GM23338 (cell line): Measurements from ENCODE around the gene VEZT. TPM values are rescaled to one million over a fixed set of nuclear protein-coding genes. Genes with fewer than 3 reads are reported as not detected.

Experiments
- ATAC-seq: fragments of 200-7000 bp; cut with Tn5 transposase; 3 replicates; pipeline ENCODE4 v1.9.1; 2020
- DNase-seq: peaks from one replicate; pipeline ENCODE4 v3.0.0-alpha.2; 2015; ENCODE audit warnings: low spot score
- H2AFZ ChIP-seq: fragments of 200-600 bp; sonication (generic); 2 replicates; pipeline ENCODE4 v1.8.0; 2016; ENCODE audit warnings: antibody characterized with exemption, mild to moderate bottlenecking, moderate library complexity
- H3F3A ChIP-seq: fragments of 200-600 bp; sonication (generic); replicated peaks from 2 replicates; pipeline ENCODE4 v1.8.0; 2017; ENCODE audit warnings: antibody characterized with exemption, mixed run types, low read depth
- H3K27ac ChIP-seq: fragments of 200-600 bp; sonication (generic); 2 replicates; pipeline ENCODE4 v1.6.1; 2016; ENCODE audit warnings: low read depth
- H3K27me3 ChIP-seq: fragments of 200-600 bp; sonication (generic); 2 replicates; pipeline ENCODE4 v1.8.0; 2016; ENCODE audit warnings: mild to moderate bottlenecking, mixed run types, moderate library complexity; ENCODE audit not compliant: insufficient read depth
- H3K36me3 ChIP-seq: fragments of 200-600 bp; sonication (generic); 2 replicates; pipeline ENCODE4 v1.8.0; 2016; ENCODE audit warnings: mild to moderate bottlenecking; ENCODE audit not compliant: insufficient read depth
- H3K4me1 ChIP-seq: fragments of 200-600 bp; sonication (generic); 2 replicates; pipeline ENCODE4 v1.8.0; 2016; ENCODE audit warnings: mild to moderate bottlenecking, moderate library complexity; ENCODE audit not compliant: insufficient read depth
- H3K4me2 ChIP-seq: fragments of 200-600 bp; sonication (generic); 2 replicates; pipeline ENCODE4 v1.7.1; 2017; ENCODE audit warnings: mixed run types
- H3K4me3 ChIP-seq: fragments of 200-600 bp; sonication (generic); 2 replicates; pipeline ENCODE4 v1.6.1; 2016; ENCODE audit warnings: mixed run types
- H3K79me2 ChIP-seq: fragments of 200-600 bp; sonication (generic); replicated peaks from 2 replicates; pipeline ENCODE4 v1.8.0; 2017; ENCODE audit warnings: mild to moderate bottlenecking; ENCODE audit not compliant: insufficient read depth
- H3K9me2 ChIP-seq: fragments of 200-600 bp; sonication (generic); 2 replicates; pipeline ENCODE4 v1.8.0; 2017; ENCODE audit not compliant: insufficient read depth
- H4K20me1 ChIP-seq: fragments of 200-600 bp; sonication (generic); replicated peaks from 2 replicates; pipeline ENCODE4 v1.8.0; 2017; ENCODE audit warnings: mild to moderate bottlenecking; ENCODE audit not compliant: insufficient read depth
- H3K27ac Mint-ChIP-seq: 2 replicates; pipeline ENCODE4 v1.8.0; 2020; ENCODE audit warnings: inconsistent platforms, mild to moderate bottlenecking, moderate library complexity, mixed read lengths
- H3K27me3 Mint-ChIP-seq: 3 replicates; pipeline ENCODE4 v1.8.0; 2022; ENCODE audit warnings: low read depth, mild to moderate bottlenecking, moderate library complexity, mixed read lengths, inconsistent platforms; ENCODE audit not compliant: insufficient read depth, poor library complexity
- H3K36me3 Mint-ChIP-seq: 3 replicates; pipeline ENCODE4 v1.8.0; 2021; ENCODE audit warnings: low read depth, mild to moderate bottlenecking, inconsistent platforms, moderate library complexity, mixed read lengths
- H3K4me1 Mint-ChIP-seq: 3 replicates; pipeline ENCODE4 v1.8.0; 2020; ENCODE audit warnings: mild to moderate bottlenecking, inconsistent platforms, mixed read lengths
- H3K4me3 Mint-ChIP-seq: 3 replicates; pipeline ENCODE4 v1.8.0; 2021; ENCODE audit warnings: moderate library complexity, mild to moderate bottlenecking, inconsistent platforms, mixed read lengths
- H3K9me3 Mint-ChIP-seq: 3 replicates; pipeline ENCODE4 v1.8.0; 2020; ENCODE audit warnings: moderate library complexity, mild to moderate bottlenecking, inconsistent platforms, mixed read lengths
- JUNB ChIP-seq: IDR thresholded peaks from one replicate; pipeline ENCODE4 v1.6.1; 2016; ENCODE audit warnings: antibody characterized with exemption; ENCODE audit not compliant: unreplicated experiment
- NANOG ChIP-seq: IDR thresholded peaks from 2 replicates; pipeline ENCODE4 v1.6.1; 2016; ENCODE audit warnings: antibody characterized with exemption, borderline replicate concordance
- POLR2AphosphoS5 ChIP-seq: IDR thresholded peaks from 2 replicates; pipeline ENCODE4 v1.6.1; 2016; ENCODE audit warnings: antibody characterized with exemption, low read depth
- STAT1 ChIP-seq: IDR thresholded peaks from one replicate; pipeline ENCODE4 v1.6.1; 2016; ENCODE audit warnings: antibody characterized with exemption; ENCODE audit not compliant: unreplicated experiment
- ZNF114 ChIP-seq: fragments of 250-450 bp; sonication (Bioruptor Pico); IDR thresholded peaks from 2 replicates; pipeline ENCODE4 v1.5.0; 2020; ENCODE audit warnings: mild to moderate bottlenecking, moderate library complexity
- ZNF331 ChIP-seq: fragments of 250-450 bp; sonication (Bioruptor Pico); IDR thresholded peaks from 2 replicates; pipeline ENCODE4 v1.5.0; 2020; ENCODE audit warnings: low read depth, mild to moderate bottlenecking, moderate library complexity
- polyA plus RNA-seq: library from polyadenylated mRNA; unstranded; fragments of >200 nt; fragmentation: Nextera tagmentation; extraction: Ambion mirVana; gene quantifications from 2 replicates; pipeline ENCODE4 v1.2.1, GENCODE V29; 2016
- total RNA-seq: library from RNA; depleted of rRNA; stranded (reverse); fragments of >200 nt; shearing (Covaris generic); gene quantifications from 2 replicates; pipeline ENCODE4 v1.2.3, GENCODE V29; 2014
- TF ChIP-seq, protein P1 (sequence below): fragments of 250-450 bp; sonication (Bioruptor Pico); IDR thresholded peaks from 2 replicates; pipeline ENCODE4 v1.5.0; 2020; ENCODE audit warnings: mild to moderate bottlenecking, moderate library complexity

The VEZT gene
- total and polyA plus RNA-seq, 2 experiments from 2014 or later = 34.2 to 51.5 TPM

GRCh38 chr12:95182868-95183415 is 34.7 kb upstream of the VEZT start:
- H3K79me2 ChIP-seq = peaks cover 76% of the 10 kb centered on the region
- H3K9me2 ChIP-seq = no peaks in the 10 kb centered on the region
- TF ChIP-seq JUNB = no peak
- TF ChIP-seq, protein P1, sequence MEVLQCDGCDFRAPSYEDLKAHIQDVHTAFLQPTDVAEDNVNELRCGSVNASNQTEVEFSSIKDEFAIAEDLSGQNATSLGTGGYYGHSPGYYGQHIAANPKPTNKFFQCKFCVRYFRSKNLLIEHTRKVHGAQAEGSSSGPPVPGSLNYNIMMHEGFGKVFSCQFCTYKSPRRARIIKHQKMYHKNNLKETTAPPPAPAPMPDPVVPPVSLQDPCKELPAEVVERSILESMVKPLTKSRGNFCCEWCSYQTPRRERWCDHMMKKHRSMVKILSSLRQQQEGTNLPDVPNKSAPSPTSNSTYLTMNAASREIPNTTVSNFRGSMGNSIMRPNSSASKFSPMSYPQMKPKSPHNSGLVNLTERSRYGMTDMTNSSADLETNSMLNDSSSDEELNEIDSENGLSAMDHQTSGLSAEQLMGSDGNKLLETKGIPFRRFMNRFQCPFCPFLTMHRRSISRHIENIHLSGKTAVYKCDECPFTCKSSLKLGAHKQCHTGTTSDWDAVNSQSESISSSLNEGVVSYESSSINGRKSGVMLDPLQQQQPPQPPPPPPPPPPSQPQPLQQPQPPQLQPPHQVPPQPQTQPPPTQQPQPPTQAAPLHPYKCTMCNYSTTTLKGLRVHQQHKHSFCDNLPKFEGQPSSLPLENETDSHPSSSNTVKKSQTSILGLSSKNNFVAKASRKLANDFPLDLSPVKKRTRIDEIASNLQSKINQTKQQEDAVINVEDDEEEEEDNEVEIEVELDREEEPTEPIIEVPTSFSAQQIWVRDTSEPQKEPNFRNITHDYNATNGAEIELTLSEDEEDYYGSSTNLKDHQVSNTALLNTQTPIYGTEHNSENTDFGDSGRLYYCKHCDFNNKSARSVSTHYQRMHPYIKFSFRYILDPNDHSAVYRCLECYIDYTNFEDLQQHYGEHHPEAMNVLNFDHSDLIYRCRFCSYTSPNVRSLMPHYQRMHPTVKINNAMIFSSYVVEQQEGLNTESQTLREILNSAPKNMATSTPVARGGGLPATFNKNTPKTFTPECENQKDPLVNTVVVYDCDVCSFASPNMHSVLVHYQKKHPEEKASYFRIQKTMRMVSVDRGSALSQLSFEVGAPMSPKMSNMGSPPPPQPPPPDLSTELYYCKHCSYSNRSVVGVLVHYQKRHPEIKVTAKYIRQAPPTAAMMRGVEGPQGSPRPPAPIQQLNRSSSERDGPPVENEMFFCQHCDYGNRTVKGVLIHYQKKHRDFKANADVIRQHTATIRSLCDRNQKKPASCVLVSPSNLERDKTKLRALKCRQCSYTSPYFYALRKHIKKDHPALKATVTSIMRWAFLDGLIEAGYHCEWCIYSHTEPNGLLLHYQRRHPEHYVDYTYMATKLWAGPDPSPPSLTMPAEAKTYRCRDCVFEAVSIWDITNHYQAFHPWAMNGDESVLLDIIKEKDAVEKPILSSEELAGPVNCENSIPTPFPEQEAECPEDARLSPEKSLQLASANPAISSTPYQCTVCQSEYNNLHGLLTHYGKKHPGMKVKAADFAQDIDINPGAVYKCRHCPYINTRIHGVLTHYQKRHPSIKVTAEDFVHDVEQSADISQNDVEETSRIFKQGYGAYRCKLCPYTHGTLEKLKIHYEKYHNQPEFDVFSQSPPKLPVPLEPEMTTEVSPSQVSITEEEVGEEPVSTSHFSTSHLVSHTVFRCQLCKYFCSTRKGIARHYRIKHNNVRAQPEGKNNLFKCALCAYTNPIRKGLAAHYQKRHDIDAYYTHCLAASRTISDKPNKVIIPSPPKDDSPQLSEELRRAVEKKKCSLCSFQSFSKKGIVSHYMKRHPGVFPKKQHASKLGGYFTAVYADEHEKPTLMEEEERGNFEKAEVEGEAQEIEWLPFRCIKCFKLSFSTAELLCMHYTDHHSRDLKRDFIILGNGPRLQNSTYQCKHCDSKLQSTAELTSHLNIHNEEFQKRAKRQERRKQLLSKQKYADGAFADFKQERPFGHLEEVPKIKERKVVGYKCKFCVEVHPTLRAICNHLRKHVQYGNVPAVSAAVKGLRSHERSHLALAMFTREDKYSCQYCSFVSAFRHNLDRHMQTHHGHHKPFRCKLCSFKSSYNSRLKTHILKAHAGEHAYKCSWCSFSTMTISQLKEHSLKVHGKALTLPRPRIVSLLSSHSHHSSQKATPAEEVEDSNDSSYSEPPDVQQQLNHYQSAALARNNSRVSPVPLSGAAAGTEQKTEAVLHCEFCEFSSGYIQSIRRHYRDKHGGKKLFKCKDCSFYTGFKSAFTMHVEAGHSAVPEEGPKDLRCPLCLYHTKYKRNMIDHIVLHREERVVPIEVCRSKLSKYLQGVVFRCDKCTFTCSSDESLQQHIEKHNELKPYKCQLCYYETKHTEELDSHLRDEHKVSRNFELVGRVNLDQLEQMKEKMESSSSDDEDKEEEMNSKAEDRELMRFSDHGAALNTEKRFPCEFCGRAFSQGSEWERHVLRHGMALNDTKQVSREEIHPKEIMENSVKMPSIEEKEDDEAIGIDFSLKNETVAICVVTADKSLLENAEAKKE (CRISPR knock-in tag) = no peak
- TF ChIP-seq STAT1 = no peak
- TF ChIP-seq NANOG = no peak
- Mint-ChIP-seq H3K27me3 (peaks cover 2% of the 10 kb centered on the region), H3K36me3 (peaks cover 11% of the 10 kb centered on the region; the same call in 2 of the 3 replicates), H3K9me3 (no peaks in the 10 kb centered on the region), H3K4me1 (peaks cover 14% of the 10 kb centered on the region), H3K27ac (peak overlapping the region; percentile 97), H3K4me3 (no peak overlapping the region)
- H3K4me3 ChIP-seq = no peak overlapping the region
- DNase-seq (no peak), ATAC-seq (peak; percentile 68)
- no peaks in the 10 kb centered on the region for H3F3A ChIP-seq
- peak overlapping the region; percentile 23; the same call in 1 of the 2 replicates for H3K27ac ChIP-seq
- H2AFZ ChIP-seq = no peak overlapping the region
- H3K4me2 ChIP-seq = no peak overlapping the region
- H3K27me3 ChIP-seq = no peaks in the 10 kb centered on the region
- peaks cover 7% of the 10 kb centered on the region for H3K4me1 ChIP-seq
- no peaks in the 10 kb centered on the region for H3K36me3 ChIP-seq
- peaks cover 7% of the 10 kb centered on the region; the same call in 1 of the 2 replicates for H4K20me1 ChIP-seq

DNA sequence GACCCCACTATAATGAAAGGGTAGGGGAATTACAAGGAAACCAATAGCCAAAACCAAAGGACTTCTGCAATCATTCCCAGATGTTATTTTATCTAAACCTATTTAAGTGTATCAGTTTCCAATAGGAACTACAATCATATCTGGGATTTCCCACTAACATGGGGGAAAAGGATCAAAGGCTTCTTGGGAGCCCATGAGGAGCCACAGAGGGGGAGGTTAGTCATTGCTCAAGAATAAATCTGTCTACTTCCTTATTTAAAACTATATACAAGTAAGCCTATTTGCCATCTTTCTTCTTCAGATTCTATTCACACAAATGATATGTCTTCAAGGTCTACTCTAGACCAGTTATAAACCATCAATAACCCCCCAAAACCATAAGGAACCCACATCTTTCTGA is 33.5 kb upstream of the VEZT start:
- H4K20me1 ChIP-seq = peaks cover 7% of the 10 kb centered on the region; the same call in 1 of the 2 replicates
- no peak overlapping the region for H3K4me3 ChIP-seq
- DNase-seq = no peak
- no peak overlapping the region for H3K4me2 ChIP-seq
- H3K36me3 ChIP-seq = no peaks in the 10 kb centered on the region
- Mint-ChIP-seq H3K27ac (no peak overlapping the region), H3K4me1 (peaks cover 25% of the 10 kb centered on the region), H3K4me3 (no peak overlapping the region), H3K27me3 (peaks cover 2% of the 10 kb centered on the region), H3K36me3 (peaks cover 11% of the 10 kb centered on the region; the same call in 2 of the 3 replicates), H3K9me3 (no peaks in the 10 kb centered on the region)
- H3K27me3 ChIP-seq = no peaks in the 10 kb centered on the region
- no peak overlapping the region for H2AFZ ChIP-seq
- peaks cover 68% of the 10 kb centered on the region for H3K79me2 ChIP-seq
- H3K9me2 ChIP-seq = no peaks in the 10 kb centered on the region
- ATAC-seq = no peak
- H3K27ac ChIP-seq = no peak overlapping the region
- no peaks in the 10 kb centered on the region for H3F3A ChIP-seq
- H3K4me1 ChIP-seq = peaks cover 15% of the 10 kb centered on the region
- TF ChIP-seq POLR2AphosphoS5 (no peak), ZNF114 (CRISPR knock-in tag) (no peak), ZNF331 (CRISPR knock-in tag) (no peak)
- TF ChIP-seq, protein P1 (CRISPR knock-in tag) = no peak
